G401.6 (cell line): ENCODE data around the gene CACNA2D4.
"Not testable (repeated sequence)": the region's sequence is repeated elsewhere in the genome, so short reads cannot be mapped to it uniquely, and the experiment has no call there.

ENCODE experiments used
- FAIRE-seq: peaks from 2 replicates; lab custom pipeline; 2012; peaks lifted over from hg19 to GRCh38; lab: Jason Lieb, UNC

The CACNA2D4 gene

GRCh38 chr12:1830401-1830845, 88.0 kb downstream of the CACNA2D4 start:
- FAIRE-seq: no peak

- FAIRE-seq: no peak
Measured at GRCh38 chr12:1829306-1829900, 89.0 kb downstream of the CACNA2D4 start.

DNA sequence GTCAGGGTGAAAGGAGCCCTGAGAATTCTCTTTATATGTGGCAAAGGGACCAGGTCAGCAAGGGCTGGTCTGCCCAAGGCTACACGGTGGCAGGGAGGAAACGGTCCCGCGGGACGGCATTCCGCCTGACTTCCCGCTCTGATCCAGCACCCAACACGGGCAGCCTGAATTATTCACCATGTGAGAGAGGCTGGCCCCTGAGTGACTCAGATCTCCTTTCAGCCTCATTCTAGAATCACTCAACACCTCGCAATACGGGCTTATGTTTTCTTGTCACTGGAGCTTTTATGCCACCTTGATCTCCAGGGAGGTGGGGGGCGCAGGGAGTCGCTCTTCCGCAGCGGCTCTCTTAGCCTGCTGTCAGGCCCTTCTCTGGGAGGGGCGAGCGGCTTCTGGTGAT, 89.6 kb downstream of the CACNA2D4 start:
- FAIRE-seq: no peak

DNA sequence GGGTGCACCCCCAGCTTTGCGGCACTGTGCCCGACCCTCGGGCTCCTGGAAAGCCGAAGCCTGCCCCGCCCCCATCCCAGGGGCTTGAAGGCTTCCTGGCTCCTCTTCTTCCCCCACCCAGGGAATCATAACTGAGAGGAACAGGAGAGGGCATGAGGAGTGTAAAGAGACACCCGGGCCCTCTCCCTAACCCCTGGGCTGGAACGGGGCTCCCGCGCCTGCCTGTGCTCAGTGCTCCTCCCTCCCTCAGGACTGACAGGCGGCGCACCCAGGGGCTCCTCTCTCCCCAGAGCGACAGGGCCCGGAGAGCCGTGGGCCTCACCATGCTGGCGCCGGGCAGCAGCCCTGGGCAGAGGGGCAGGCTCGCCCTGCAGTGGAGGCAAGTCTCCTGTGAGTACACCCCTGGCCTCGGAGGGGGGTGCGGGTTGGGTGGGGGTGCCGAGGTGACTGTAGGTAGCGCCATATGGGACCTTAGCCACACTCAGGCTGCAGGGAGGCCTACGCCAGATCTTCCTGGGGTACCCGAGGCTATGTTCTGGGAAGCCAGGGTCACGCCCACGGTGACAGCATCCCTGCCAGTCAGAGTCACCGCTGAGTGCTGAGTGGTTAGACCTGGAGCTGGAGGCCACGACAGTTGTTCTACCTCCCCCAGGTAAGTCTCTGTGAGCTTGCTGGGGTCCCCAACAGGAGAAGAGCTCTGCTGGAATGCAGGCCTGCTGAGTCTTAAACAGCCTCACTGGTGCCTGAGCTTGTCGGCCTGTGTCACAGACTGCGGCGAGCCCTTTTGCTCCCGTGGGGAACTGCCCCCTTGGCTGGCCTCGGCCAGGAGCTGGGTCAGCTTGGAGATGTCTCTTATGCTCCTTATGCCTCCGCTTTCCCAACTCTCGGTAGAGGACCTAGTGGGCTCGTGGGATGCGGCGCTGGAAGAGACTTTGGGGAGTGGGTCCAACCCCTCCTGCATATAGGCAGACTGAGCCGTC, 90.3 kb downstream of the CACNA2D4 start:
- no peak for FAIRE-seq

GRCh38 chr12:1826867-1827705, 91.4 kb downstream of the CACNA2D4 start:
- FAIRE-seq: no peak

DNA sequence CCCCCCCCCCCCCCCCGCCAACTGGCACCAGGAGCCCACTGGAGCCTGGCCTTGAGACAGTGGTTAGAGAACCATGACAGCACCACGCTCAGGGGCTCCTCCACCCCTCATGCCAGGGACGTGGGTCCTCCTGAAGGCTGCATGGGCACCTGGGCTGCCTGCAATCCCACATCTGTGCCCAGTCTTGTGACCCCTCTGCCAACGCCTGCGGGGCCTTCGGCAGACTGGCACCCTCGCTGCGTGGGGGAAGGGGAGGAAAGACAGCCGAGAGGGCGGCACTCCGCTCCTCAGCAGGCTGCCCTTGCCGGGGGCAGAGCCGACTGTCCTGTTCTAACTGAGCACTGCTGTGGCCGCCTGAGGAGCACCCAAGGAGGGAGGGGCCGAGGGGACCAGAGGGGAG, 92.1 kb downstream of the CACNA2D4 start:
- FAIRE-seq: no peak

- FAIRE-seq: no peak
Measured at GRCh38 chr12:1825382-1826102, 92.9 kb downstream of the CACNA2D4 start.

DNA sequence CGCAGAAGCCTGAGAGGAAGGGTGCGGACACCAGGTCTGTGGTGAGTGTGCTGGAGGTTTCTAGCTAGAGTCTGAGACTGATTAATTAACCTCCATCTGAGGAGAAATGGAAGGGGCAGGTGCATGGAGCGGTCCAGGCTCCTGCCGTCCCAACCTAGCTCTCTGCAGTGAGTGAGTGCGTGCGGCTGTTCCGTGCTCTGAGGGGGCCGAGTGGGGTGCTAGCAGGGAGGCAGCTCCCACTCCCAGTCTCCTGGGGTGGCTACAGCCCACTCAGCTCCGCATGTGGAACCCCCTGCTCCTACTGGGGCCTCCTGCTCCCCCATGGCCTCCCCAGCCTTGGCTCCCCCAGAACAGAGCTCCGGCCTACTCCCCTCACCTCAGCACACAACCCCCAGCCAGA, 95.2 kb downstream of the CACNA2D4 start:
- no peak for FAIRE-seq

- FAIRE-seq: no peak
Measured at GRCh38 chr12:1822699-1823098, 95.8 kb downstream of the CACNA2D4 start.

GRCh38 chr12:1821805-1822204, 96.6 kb downstream of the CACNA2D4 start:
- FAIRE-seq: no peak

- no peak for FAIRE-seq
Measured at GRCh38 chr12:1820896-1821291, 97.6 kb downstream of the CACNA2D4 start.

- FAIRE-seq: no peak
Measured at GRCh38 chr12:1820191-1820895, 98.1 kb downstream of the CACNA2D4 start, which contains the start of gene LRTM2. Gene LRTM2 (plus strand): TSS chr12:1820565. CDS start chr12:1828149, 7,584 bp downstream.

DNA sequence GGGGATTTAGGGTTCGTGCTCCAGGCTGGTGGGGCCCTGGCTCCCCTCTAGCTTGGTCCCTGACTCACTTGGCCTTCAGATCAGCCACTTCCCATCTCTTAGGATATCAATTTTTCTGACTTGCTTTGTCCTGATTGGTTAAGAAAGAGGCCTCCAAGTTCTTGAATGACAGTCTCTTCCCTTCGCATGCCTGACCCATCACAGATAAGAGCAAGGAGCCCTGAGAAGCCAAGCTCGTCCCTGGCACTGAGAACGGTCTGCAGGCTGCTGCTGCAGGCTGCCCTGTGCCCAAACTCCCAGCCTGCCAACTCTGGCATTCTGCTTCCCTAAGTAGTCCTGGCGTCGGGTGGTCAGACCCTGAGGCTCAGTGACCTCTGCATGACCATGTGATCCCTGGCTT, 98.9 kb downstream of the CACNA2D4 start:
- FAIRE-seq: no peak

DNA sequence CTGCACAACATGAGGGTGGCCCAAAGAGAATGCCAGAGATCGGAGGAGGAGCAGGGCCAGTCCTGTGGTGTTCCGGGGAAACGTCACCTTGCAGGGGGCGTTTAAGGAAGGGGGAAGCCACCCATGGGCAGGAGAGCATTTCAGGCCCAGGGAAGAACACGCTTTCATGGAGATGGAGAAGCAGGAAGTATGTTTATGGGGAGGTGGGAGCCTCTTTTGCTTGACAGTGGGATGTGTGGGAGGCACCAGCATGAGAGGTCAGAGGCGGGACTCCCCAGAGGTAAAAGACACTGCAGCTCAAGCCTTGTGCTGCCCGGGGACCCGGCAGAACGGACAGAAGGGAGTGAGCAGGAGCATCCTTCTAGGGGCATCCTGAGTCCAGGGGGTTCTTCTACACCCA, 99.4 kb downstream of the CACNA2D4 start:
- FAIRE-seq: no peak

GRCh38 chr12:1817928-1818327, 100.5 kb downstream of the CACNA2D4 start:
- not testable (repeated sequence) for FAIRE-seq

- FAIRE-seq: no peak
Measured at GRCh38 chr12:1816730-1817348, 101.6 kb downstream of the CACNA2D4 start.

DNA sequence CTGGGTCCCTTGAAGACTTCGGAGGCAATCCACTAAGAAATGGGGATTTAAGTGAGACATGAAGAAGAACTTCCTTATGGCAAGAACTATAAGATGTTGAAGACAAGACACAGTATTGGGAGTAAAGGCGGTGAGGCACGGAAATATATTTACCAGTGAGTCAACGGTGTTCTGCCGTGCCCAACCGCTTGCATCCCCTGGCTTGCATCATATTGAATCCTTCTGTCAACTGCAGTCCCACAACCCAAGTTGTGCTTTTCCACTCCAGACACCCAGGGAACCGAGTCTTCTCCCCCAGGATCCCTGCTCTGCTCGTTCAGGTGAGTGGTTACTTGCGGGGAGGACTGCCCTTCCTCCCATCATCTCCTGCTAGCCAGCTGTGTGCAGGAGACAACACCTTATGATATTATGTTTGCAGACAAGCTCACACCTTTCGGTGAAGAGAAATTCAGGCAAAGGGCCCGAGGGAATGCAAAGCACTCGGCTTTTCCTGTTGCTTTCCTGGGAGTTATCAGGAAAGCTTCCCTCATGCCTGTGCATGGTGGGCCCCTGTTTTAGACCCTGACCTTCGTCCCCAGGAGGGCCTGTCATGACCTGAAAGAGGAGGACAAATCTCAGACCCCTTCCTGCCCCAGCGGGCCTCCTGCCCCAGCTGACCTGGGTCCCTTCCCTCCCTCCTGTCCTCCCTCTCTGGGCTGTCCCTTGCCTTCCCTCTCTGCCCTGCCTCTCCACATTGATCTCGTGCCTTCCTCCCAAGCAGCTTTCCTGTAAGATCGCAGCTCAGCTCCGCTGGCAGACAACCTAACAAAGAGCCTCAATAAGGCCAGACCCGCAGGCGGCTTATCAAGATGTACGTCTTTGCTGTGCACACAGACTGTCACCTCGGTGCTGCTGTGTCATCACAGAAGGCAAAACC, 102.4 kb downstream of the CACNA2D4 start:
- no peak for FAIRE-seq

GRCh38 chr12:1815108-1815507, 103.3 kb downstream of the CACNA2D4 start:
- FAIRE-seq: no peak

DNA sequence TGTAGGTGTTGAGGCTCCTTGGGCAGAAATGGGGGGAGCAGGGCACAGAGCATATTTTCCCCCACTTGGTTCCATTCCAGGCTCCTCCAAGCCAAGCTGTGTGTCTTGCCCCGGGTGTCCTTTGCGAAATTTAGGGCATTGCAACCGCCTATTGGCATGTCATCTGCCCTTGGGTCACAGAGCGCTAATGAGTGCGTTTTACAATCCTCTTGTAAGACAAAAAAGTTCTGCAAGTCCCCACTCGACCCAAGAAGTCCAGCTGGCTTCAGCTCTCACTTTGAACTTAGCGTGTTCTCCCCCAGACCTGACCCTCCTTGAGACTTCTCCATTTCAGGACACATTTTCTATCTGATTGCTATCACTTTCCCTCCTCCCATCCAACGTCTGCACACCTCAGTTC, 104.2 kb downstream of the CACNA2D4 start:
- FAIRE-seq: no peak
